HG02798 (cell line): ENCODE measurements around the gene FOSL2.

Experiments
- ATAC-seq: cut with Tn5 transposase; IDR thresholded peaks from one replicate; pipeline ENCODE4 v1.9.1; 2021; ENCODE audit warnings: mild to moderate bottlenecking; ENCODE audit not compliant: unreplicated experiment, poor library complexity

The FOSL2 gene

DNA sequence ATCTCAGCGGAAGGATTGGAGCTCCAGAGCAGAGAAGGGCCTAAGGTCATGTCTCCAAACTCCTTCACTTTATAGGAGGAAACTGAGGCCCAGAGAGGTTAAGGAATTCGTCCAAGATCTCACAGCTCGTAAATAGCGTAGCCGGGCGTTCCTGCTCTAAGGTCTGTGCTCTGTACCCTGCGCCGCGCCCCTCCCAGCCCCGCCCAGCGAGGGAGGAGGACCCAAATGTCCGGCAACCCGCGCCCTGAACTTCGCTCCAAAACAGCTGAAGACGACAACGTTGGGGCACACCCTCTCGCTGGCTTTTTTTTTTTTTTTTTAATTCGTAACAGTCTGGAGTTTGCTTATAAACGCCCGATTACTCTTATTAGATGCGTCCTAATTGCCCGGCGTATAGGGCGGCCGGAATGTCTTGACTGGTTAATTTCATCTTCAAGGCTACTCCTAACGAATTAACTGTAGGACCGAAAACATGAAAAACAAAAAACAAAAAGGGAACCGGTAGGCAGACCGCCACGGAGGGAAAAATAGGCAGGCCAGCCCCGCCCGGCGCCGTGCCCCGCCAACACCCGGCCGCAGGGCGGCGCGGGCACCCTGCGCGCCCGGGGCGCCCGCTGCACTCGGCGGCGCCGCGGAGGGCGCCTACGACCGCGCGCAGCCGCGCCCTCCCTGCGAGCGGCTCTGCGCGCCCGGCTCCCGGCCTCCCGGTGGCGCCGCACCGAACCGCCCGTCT, 928 bp upstream of the FOSL2 start:
- ATAC-seq, result peak; percentile 32

DNA sequence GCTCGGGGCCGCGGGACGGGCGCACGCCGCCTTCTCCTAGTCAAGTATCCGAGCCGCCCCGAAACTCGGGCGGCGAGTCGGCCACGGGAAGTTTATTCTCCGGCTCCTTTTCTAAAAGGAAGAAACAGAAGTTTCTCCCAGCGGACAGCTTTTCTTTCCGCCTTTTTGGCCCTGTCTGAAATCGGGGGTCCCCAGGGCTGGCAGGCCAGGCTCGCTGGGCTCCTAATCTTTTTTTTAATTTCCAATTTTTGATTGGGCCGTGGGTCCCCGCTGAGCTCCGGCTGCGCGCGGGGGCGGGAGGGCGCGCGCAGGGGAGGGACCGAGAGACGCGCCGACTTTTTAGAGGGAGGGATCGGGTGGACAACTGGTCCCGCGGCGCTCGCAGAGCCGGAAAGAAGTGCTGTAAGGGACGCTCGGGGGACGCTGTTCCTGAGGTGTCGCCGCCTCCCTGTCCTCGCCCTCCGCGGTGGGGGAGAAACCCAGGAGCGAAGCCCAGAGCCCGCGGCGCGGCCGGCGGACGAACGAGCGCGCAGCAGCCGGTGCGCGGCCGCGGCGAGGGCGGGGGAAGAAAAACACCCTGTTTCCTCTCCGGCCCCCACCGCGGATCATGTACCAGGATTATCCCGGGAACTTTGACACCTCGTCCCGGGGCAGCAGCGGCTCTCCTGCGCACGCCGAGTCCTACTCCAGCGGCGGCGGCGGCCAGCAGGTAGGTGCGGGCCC, 617 bp downstream of the FOSL2 start:
- ATAC-seq, result no peak

DNA sequence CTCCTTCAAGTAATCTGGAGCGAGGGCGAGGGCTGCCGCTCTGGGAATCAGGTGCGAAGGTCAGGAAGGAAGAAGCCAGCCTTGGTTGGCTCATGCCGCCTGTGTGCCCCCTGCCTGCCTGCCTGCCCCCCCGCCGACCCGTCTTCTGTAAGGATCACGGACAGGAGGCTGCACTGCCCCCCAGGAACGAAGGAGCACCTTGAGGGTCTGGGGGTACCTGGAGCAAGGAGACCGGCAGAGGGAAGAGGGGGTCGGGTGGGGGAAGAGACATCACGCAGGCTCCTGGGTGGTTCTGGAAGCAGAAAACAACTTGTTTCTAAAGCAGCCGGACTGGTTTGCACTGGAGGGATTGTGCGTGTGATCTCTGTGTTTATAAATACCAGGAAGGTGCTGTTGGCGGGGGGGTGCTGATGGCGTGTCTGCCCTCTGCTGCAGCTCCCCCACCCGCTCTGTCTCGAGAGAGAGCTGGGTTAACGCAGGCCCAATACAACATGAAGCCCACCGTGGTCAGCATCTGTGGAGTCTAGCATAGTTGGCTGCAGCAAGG, 1.7 kb downstream of the FOSL2 start:
- no peak for ATAC-seq

DNA sequence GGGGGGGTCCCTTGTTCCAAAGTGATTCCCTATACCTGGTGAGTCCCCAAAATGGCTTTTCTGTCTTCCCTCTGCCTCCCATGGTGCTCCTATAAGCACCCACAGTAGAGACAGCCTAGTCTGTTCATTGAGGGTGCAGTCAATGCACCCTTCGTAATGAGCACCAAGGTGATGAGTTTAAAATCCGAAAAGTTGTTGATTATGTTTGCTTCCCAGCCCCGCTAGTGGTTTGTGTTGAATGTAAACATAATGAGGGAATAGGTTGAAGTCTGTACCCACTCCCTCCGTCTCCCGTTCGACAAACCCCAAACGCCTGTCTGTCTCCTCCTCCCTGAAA, 2.3 kb downstream of the FOSL2 start:
- ATAC-seq, result no peak

DNA sequence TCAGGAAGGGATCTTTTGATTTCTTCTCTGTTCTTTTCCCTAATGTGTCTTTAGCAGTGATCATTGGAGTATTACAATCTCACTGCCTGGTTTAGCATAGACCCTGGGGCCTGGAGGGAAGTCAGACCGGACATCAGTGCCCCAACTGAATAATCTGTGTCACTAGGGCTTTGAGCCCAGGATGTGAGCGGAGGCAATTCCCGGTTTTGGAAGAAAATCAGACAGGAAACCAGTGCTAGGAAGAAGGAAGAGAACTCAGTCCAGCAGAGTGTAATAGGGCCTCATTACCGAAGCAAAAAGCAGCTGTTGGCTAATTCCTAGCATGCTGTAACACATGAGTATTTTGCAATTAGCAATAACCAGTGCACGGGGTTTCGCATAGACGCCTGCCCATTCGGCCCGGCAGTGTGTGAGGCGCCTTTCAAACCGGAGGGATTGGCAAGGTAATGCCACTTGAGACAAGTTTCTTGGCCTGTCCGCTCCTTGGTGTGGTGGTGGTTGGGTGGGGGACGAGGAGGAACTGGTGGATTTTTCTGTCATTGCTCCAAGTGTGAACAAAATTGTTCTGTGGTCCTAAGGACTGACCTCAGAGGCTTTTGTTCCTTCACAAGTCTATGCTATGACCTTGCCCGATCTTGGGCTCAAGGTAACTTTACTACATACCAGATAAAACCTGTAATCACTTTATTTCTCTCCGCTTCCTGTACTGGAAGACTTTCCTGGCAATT, 2.8 kb downstream of the FOSL2 start:
- ATAC-seq, result no peak

DNA sequence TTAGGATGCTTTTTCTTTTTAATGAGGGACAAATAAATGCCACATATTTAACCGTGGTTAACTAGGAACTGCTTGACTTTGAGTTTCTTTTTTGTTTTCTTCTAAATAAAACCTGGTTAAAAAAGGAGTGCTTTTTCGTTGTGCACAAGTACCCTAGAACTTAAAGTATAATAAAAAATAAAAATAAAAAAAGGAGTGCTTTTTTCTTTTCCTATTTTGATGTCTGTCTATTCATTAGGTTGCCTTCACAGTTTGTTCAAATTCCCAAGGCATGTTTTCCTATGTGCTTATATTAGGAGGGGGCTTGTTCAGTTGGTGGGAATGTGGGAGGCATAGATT, 4.4 kb downstream of the FOSL2 start:
- ATAC-seq, result no peak

DNA sequence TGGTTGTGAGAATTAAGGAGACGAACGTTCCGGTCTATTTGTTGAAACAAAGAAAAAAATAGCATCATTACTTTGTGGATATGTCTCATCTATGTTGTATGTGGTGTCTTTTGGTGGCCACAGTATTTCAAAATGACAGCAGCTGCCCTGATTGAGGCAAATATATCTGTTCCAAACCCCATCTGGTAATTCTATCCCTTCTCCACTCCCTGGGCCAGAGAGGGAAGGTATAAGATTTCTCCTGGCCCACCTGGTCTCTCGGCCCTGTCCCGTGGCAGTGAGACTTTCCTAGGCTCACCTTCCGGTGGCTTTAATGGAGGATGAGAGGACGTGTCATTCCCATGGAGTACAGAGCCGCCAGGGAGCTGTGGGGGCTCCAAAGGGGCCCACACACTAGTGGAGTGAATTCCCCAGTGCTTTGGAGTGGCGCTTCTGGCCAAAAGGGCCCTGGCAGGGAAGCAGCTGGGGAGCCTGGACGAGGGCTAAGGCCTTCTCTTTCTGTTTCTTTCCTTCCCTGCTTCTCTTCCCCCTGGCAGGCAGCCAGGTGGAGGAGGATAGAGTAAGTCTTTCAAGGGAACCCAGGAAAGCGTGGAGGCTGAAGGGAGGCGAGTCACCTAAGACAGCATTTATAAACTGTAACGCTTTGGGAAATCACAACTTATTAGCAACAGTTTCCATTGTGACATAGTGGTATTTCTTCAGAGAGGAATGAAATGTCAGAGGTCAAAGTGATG, 5.6 kb downstream of the FOSL2 start:
- no peak for ATAC-seq

DNA sequence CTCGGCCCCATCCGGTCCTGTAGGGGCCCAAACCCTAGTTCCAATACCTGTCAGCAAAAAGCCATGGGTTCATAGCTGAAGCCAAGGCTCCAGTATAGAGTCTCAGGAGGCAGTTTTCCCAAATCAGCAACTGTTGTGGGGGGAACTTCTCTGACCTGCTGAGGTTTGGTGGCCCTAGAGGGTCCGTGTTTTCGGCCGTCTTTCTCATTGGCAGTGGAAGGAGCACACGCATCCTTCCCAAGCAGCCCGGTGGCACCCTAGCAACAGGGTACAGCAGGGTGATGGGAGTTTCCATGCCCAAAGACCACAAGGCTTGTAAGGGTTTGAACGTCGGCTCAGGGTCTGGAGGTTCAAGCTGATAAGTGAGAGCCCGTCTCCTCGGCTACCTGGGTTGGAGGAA, 6.6 kb downstream of the FOSL2 start:
- ATAC-seq, result no peak

DNA sequence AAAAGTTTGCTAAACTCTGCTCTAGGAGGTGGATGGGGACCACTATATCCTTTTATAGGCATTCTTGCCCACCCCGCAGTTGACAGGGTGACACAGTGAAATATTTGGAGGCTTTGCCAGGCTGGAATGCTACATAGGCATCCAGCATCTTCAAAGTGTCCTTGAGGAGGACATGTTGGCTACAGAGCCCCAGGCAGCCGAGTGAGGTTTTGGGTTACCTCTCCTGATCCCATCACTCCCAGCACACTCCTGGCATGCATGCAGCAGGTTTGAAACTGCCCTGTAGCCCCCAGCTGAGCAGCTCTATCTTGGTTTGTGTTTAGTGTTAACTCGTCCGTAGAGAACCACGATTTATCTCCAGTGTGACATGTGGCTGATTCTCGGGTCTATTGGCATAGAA, 7.3 kb downstream of the FOSL2 start:
- ATAC-seq, result no peak

DNA sequence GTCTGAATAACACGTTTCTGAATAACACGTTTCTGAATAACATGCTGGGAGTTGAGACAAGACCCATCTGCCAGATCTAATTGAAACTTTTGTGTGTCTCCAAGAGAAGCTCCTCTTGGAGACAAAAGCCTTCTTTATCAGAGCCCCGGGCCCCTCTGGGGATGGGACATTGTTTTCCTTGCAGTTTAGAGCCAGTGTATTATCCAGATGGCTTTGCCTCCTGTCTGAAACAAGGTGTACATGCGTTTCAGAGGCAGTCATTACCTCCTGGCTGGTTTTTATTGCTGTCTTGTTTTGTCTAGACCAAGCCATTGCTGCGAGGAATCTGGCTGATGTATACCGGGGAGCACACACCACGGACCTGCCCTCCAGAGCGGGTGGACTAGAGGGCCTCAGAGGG, 7.8 kb downstream of the FOSL2 start:
- ATAC-seq, result no peak

DNA sequence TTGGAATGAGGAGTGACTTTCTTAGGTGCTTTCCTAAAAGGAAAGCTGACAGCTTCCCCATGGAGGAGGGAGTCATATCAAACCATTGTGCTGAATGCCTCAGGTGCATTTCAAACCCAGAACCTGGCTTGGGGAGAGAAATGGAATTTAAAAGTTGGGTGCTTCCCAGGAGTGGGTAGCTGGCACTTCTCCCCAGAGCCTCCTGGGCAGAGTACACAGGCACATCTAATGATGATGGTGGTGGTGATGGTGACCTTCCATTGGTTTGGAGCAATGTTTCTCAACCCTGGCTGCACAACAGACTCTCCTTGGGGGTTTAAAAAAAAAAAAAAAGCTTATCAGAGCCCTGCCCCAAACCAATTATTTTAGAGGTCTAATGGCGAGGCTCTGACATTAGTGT, 8.3 kb downstream of the FOSL2 start:
- ATAC-seq, result no peak

DNA sequence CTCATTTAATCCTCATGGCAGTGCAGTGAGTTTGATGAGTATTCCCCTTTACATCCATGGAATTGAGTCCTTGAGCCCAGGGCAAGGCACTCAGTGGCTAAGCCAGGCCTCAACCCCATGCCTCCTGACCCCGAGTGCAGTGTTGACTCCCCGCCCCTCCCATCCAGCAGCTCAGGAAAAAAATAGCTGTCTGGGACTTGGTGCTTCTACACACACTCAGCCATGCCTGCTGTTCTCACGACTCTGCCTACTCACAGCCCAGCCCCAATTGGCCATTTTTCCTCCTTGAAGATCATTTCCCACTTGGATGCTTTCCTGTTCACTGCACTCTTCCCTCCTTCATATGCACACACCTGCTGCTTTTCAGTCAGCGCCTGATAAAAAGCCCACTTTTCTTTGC, 8.8 kb downstream of the FOSL2 start:
- no peak for ATAC-seq

DNA sequence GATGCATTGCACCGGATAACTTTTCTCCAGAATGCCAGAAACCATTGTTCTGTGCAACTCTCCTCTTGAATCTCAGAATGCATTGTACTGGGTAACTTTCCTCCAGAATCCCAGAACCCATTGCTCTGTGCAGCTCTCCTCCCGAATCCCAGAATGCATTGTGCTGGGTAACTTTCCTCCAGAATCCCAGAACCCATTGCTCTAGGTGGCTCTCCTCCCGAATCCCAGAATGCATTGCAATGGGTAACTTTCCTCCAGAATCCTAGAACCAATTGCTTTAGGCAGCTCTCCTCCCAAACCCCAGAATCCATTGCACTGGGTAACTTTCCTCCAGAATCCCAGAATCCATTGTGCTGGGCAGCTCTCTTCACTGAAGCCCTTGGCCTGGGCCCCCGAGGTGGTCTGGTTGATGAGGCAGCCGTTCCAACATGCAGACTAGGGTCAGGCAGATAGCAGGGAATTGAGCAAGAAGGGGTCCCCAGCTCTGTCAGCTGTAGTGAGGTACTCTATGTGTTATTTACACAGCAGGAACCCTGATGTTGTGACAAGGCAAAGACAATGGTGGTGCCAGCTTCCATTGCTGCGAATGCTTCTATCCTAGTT, 9.4 kb downstream of the FOSL2 start:
- no peak for ATAC-seq

DNA sequence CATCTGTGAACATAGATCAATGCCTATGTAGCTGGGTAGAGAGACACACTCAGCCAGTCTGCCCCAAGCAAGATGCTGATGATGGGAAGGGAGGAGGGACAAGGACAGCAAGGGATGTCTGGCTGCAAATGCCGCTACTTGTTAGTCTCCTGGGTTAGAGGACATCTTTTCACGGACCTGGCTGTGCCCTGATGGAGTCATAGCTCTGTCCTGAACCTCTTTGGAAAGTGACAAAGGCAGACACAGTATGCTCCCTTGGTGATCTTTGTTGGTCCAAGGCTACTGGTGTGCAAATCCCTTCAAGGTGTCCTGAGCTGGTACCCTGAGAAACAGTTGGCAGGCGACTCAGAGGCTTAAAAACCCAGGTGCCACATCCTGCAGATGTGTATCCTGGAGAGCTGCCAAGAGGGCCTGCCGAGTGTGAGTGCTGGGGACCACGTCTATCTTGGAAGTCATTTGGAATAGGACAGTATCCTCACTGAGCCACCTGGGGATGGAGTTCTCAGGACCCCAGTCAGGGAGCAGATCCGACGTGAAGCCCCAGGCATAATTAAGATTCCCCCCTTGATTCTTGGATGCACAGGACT, 10.8 kb downstream of the FOSL2 start:
- ATAC-seq, result no peak

DNA sequence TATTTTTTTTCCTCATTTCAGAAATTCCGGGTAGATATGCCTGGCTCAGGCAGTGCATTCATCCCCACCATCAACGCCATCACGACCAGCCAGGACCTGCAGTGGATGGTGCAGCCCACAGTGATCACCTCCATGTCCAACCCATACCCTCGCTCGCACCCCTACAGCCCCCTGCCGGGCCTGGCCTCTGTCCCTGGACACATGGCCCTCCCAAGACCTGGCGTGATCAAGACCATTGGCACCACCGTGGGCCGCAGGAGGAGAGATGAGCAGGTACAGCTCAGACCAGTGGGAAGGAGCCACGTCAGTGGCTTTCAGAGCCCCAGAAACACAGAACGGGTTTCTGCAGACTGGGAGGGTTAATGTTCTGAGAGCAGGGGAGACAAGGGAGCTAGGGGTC, 11.4 kb downstream of the FOSL2 start:
- no peak for ATAC-seq

DNA sequence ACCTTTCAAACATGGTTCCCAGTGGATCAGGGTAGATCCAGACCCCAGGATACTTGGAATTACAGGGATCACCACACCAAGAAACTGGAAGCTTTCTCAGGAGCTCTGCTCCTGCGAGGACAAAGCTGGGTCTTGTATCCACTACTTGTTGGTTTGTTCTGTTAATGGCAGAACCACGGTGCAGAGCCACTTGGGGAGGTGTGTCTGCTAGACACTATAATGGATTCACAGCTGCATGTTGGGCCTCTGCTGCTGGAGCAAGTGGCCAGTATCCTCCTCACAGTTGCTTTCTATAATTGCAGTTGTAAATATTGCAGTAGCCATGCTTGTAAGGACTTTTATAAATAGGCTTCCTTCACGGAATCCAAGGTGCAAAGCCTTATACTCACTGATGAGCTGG, 12.9 kb downstream of the FOSL2 start:
- no peak for ATAC-seq

DNA sequence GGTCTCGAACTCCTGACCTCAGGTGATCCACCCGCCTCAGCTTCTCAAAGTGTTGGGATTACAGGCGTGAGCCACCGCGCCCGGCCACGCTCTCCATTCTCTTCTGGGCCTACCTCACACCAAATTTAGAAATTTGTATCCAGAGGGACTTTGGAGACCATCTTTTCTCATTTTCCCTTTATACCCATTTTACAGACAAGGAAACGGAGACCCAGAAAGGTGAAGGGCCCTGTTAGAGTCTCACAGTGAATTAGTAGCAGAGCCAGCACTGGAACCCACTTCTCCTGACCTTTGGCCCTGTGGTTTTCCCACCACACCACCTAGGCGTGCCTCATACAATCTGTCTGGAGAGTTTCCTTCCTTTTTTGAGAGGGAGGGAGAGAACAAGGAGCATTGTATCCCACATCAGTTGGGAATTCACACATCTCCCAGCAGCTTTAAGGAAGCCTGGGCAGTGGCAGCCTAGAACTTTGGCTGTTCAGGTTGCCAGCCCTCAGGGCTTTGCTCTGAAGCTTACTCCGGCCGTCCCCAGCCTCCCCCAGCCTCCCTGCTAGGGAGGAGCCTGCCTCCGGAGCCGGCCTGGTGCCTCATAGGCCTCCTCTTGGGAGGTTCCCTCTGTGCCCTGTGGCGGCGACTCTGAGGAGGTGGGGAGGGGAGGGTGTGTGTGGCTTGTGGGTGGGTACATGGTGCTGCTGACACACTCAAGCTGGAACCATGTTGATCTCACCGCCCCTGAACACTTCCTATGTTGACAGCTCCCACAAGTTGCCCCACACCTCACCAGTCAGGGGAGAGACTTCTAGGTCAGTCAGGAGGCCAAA, 13.8 kb downstream of the FOSL2 start:
- no peak for ATAC-seq

DNA sequence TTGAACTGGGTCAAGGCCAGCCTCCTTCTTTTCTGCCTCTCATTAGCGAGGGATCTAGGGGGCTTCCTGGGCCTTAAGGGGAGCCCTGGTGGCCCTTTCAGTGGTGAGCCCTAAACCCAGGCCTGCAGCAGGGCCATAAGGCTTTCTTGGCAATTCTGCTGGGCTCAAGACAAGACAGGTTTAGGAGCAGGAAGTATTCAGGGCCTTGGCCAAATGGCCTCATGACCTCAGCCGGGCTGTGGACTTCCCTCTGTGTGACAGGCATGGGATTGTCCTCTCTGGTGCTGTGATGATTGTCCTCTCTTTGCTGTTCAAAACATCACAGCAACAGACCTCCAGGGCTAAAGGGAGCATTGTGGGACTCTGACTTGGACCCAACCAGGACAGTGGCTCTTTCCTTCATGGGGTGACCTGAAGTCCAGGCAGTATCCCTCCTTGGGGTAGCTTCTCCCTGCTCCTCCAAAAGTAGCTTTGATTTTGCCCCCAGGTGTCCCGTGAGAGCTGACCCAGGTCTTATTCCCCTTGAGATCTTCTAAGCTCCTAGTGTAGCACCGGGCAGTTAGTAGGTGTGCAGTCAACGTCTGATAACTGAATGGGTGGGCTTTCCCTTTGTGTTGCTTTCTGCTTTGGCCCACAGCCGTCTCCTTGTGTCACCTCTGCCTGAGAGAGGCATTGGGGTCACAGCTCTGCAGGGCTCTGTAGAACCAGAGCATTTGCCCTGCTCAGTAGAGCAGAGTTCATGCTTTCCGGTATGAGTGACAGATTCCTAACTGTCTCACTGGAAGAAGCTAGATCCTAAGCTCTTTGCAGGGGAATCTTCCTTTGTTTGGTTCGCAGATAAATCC, 14.7 kb downstream of the FOSL2 start:
- no peak for ATAC-seq
